DMS 273 treated with DMSO at 0.1 percent for 48 hours (cell line): ENCODE data around the gene P2RX2.
A peak's percentile ranks its signal among the peaks of the same experiment; 100 is the strongest.
"Not testable (repeated sequence)": the region's sequence is repeated elsewhere in the genome, so short reads cannot be mapped to it uniquely, and the experiment has no call there.

Experiments used
- DNase-seq: peaks from one replicate; lab custom pipeline; 2025; lab: John Stamatoyannopoulos, UW

P2RX2 gene

DNA sequence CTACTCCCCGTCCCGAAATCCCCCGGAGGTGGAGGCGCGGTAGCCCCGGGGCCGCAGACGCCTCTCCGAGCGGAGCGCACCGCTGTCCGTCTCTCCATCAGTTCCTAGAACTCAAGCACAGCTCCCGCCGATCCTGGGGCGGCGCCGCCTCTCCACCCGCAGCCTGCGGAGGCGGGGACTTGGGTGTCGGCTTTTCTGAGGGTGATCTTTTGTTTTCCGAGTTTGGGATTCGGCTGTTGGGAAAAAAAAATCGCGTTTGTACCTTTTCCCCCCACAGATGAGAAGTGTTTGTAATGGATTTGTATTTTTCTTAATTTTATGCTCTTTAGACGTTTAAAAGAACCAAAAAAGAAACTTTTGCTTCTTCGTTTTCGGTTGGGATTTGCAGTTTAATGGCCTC is 34.8 kb upstream of the P2RX2 start:
- no peak for DNase-seq

DNA sequence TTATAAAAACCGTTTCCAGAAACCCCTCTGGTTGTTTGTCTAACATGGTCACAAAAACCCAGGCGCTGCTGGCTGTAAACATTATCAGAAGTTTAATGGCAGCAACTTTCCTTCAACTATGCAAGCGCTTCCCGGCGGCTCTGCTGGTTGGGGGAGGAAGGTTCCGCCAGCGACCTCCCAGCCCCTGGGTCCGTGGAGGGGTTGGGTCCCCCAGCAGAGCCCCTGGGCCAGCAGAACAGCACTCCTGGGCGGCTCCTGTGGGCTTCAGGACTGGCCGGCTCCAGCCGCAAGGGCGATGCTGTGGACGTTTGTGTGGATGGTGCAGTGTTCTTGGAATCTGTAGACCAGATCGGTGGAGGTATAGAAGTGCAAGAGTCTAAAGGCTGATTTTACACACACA is 34.1 kb upstream of the P2RX2 start:
- DNase-seq, result no peak

DNA sequence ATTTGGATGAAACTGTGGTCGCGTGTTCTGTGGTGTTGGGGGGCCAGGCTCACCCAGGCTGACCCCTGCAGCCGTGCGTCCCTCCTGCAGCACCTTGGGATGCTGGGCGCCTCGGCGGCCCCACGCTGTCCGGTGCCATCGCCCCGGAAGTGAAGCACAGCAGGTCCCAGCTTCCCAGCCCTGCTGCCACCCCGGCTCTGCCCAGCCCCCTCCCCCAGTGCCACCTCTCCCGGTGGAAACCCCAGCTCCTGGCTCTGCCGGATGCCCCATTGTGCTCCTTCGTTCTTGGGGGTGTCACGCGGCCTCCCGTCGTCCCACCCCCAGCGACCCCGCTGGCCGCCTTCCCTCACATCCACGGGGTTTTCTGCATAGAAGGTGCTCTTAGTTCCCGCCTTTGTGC is 33.4 kb upstream of the P2RX2 start:
- no peak for DNase-seq

GRCh38 chr12:132586929-132587328 is 31.6 kb upstream of the P2RX2 start:
- no peak for DNase-seq

DNA sequence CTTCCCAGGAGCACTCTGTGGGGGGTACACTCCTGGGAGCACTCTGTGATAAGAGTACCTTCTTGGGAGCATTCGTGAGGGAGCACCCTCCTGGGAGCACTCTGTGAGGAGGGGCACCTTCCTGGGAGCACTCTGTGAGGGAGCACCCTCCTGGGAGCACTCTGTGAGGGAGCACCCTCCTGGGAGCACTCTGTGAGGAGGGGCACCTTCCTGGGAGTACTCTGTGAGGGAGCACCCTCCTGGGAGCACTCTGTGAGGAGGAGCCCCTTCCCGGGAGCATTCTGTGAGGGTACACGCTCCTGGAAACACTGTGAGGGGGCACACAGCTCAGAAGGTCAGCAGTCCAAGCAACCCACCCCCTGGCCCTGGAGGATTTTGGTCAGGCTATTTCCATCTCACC is 30.8 kb upstream of the P2RX2 start:
- DNase-seq, result no peak

DNA sequence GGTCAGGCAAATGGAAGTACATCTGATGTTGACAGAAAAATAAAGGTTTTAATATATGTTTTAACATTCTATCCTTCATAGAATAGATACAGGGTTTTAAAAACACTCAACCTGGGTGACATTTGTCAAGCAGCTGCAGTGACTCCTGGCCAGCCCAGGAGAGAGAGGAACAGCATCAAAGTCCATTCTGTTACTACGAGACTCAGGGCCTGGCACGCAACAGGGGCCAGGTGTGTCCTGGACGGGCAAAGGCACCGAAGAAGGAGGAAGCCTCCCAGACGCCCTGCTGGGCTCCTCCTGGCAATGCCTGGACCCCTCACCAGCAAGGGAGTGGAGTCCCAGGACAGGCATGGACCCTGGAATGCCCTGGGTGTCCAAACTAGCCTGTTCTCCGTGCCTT is 30.3 kb upstream of the P2RX2 start:
- DNase-seq, result no peak

- DNase-seq, result no peak
Measured at GRCh38 chr12:132588821-132589669, 29.5 kb upstream of the P2RX2 start.

DNA sequence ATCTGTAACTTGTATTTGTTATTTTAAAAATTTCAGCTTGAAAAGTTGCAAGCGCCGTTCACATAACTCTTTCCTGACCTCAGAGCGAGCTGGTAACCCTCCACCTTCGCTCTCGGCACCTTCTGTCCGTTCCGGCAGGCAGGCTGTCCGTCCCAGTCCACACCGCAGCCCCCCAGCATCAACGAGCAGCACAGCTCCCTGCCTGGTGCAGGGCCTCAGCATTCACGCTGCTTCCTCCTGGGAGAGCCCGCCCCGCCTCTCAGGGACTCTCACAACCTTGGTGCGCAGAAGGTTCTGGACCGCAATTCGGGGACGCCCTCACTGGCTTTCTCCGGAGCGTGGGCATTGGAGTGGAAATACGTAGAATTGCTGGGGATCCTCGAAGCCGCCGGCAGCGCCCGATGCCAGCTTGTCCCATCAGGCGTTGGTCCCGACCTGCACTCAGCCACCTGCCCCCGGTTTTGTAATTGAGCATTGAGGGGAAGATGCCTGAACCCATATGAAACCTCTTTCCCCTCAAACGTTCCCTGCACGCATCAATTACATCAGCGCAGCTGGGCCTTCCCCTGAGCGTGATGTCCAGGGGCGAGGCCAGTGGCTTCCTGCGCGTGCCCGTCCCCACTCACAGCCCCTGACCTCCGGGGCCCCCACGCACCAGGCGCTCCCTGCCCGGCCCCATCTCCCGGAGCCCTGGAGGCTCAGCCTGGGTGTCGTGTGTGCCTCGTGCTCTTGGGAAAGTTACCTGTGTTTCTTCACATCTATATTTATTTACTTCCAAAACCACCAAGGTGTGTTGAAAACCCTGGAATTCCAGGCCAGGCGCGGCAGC is 27.3 kb upstream of the P2RX2 start:
- no peak for DNase-seq

DNA sequence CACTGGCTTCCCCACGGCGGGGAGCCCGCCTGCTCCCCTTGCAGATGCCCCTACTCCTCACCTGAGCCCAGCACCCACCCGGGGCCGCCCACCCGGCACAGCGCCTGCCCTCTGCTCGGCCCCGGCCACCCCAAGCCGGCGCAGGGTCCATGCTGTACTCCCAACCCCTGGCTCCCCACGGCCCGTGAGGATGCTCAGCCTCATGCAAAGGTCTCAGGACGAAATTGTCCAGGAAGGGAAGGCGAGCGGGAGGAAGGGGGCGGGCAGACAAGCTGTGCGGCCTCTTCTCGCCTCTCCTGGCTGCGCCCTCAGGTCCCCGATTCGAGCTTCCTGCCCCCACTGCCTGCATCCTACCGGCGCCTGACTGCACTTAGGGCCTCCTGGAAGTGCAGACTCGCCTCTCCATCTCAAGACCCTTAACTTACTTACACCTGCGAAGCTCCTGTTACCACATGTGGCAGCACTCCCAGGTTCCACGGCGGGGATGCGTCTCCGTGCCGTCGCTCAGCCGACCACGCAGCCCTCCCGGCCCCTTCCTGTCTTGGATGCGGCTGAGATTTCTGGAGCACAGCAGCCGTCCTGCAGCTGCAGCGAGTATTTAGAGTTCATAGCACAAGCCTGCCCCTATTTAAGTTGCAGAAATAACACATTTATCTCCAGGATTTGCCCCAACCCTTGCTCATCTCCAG is 26.1 kb upstream of the P2RX2 start:
- DNase-seq, result no peak

DNA sequence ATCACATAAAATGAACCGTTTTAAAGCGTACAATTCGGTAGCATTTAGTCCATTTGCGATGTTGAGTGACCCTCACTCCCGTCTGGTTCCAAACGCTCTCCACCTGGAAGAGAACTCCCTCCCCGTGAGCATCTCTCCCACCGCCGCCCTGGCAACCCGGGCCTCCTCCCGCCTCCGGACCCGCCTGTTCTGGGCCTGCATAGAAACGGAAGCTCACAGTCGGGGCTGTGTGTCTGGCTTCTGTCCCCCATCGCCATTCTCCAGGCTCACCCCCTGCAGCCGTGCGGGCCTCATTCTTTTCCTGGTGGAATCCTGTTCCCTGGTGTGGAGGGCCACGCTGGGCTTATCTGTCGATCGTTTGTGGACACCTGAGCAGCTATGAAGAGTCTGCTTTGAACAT is 25.5 kb upstream of the P2RX2 start:
- no peak for DNase-seq

DNA sequence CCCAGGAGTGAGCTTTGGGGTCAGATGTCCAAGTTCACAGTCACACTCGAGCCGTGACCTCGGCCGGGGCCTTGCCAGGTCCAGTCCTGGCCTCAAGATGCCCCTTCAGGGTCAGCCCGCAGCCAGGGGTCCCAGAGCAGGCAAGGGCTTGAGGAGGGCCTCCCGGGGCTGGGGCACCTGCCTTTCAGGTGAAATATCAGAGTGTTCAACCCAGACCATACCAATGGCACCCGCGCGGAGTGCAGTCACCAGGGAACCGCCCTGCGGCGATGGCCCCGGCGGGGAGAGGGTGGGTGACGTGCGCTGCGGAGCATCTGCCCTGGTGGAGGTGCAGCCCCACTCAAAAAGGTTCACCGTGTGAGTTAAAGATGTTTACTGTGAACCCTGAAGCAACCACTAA is 25.1 kb upstream of the P2RX2 start:
- DNase-seq, result no peak

GRCh38 chr12:132593938-132594358 is 24.6 kb upstream of the P2RX2 start:
- peak; percentile 85 for DNase-seq

DNA sequence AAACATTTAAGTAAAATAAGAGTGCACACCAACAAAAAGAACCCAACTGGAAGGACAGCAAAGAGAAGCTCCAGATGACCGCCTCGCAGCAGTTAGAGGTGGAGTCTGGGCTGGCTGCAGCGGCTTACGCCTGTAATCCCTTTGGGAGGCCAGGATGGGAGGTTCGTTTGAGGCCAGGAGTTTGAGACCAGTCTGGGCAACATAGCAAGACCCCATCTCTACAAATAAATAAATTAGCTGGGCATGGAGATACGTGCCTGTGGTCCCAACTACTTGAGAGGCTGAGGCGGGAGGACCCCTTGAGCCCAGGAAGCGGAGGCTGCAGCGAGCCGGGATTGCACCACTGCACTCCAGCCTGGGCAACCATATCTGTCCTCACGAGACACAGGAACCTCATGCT is 23.4 kb upstream of the P2RX2 start:
- DNase-seq, result no peak

- DNase-seq, result no peak
Measured at GRCh38 chr12:132596016-132596415, 22.6 kb upstream of the P2RX2 start.

DNA sequence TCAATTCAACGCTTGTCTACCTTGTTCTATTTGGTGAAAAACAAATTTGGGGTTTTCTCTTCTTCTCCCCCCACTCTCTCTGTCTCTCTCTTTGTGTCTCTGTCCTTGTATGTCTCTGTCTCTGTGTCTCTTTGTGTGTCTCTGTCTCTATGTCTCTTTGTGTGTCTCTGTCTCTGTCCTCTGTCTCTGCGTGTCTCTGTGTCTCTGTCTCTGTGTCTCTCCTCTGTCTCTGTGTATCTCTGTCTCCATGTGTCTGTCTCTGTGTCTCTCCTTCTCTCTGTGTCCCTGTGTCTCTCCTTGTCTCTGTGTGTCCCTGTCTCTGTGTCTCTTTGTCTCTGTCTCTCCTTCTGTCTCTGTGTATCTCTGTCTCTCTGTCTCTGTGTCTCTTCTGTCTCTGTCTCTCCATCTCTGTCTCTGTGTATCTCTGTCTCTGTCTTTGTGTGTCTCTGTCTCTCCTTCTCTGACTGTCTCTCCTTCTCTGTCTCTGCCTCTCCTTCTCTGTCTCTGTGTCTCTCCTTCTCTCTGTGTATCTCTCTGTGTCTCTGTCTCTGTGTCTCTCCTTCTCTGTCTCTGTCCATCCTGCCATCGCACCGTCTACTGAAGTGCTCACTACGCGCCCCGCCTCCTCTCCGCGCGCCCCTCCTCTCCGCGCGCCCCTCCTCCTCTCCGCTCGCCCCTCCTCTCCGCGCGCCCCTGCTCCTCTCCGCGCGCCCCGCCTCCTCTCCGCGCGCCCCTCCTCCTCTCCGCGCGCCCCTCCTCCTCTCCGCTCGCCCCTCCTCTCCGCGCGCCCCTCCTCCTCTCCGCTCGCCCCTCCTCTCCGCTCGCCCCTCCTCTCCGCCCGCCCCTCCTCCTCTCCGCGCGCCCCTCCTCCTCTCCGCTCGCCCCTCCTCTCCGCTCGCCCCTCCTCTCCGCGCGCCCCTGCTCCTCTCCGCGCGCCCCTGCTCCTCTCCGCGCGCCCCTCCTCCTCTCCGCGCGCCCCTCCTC is 21.0 kb upstream of the P2RX2 start:
- DNase-seq, result no peak

DNA sequence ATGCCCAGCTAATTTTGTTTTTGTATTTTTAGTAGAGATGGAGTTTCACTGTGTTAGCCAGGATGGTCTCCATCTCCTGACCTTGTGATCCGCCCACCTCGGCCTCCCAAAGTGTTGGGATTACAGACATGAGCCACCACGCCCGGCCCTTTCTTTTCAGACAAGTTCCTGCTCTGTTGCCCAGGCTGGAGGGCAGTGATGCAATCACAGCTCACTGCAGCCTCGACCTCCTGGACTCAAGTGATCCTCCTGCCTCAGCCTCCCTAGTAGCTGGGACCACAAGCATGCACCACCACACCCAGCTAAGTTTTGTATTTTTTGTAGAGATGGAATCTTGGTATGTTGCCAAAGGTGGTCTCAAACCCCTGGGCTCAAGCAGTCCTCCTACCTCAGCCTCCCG is 19.1 kb upstream of the P2RX2 start:
- DNase-seq, result not testable (repeated sequence)

- DNase-seq, result no peak
Measured at GRCh38 chr12:132600048-132601032, 18.2 kb upstream of the P2RX2 start.

DNA sequence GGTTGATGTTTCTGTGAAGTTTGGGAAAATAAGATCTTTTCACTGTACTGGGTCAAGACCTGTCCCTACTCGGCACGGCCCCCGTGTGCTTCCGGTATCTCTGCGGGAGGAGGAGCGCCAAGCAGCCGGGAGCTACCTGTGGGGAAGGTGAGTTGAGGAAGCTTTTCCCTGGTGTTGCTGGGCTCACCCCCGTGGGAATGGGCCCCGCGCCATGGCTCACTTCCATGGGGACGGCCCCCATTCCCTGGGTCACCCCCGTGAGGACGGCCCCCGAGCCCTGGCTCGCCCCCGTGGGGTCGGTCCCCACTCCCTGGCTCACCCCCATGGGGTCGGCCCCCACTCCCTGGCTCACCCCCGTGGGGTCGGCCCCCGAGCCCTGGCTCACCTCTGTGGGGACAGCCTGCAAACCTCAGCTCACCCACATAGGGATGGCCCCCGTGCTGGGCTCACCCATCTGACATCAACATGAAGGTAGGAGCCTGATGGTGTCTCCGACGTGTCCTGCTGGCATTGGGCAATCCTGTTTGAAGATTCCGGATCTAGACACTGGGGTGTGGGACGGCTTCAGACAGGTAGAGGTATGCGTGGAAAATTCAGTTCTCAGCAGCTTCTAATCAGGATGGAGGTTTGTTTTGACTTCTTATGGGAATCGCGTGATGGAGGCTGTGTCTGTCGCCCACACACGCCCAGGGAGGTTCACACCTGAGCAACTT is 17.2 kb upstream of the P2RX2 start:
- no peak for DNase-seq

GRCh38 chr12:132602572-132603239 is 15.9 kb upstream of the P2RX2 start:
- DNase-seq, result no peak
